ENCODE measurements around the gene BABAM2.
"Not testable (repeated sequence)": the region's sequence is repeated elsewhere in the genome, so short reads cannot be mapped to it uniquely, and the experiment has no call there.

Gene BABAM2

DNA sequence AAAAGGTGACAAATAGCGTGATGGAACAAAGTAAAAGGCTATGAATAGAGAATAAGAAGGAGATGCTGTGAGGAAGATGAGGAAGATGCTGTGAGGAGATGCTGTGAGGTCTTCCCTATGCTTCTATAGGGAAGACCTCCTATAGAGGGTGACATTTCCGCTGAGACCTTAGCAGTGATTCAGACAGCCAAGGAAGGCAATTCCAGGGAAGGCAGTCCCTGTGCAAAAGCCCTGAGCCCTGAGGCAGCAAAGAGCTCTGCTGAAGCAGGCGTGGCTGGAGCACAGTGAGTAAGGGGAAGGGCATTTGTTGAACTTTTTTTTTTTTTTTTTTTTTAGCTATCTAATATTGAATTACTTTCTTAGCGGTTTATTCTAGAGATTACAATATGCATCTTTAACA, 359.5 kb downstream of the BABAM2 start:
- no peak for DNase-seq (ENCODE audit: low read depth)

DNA sequence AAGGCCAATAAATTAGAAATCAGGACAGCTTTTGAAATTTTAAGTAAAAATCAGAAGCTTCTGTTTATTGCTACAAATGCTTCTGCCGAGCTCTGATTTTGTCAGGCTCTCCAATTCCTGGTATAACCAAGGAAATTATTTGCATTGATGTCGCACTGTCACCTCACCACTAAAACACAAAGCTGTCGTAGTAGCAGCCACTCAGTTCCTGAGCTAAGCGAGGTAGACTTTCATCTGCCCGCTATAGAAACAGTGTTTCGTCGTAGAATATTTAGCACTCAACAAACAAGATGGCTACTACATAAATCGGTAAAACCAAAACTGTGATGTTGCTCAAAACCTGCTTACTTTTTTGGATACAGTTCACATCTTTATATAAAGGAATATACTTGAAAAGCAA, 360.8 kb downstream of the BABAM2 start:
- DNase-seq (ENCODE audit: low read depth) = no peak

DNA sequence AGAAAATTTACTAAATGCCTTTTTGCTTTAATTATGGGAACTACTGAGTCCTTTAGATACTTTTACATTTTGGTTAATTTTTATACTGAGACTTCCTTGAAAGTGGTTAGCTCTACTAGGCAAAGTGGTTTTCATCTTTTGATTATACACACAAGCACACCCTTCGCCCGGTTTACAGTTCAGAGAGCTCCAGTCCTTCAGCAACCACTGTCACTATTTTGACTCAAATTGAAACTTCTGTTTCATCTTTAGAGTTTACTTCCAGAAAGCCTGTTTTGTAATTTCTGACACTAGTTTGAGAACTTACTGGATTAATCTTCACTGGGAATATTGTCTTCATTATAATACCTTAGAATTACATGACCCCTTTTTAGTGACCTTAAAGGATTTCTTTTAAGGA, 361.8 kb downstream of the BABAM2 start:
- no peak for DNase-seq (ENCODE audit: low read depth)

DNA sequence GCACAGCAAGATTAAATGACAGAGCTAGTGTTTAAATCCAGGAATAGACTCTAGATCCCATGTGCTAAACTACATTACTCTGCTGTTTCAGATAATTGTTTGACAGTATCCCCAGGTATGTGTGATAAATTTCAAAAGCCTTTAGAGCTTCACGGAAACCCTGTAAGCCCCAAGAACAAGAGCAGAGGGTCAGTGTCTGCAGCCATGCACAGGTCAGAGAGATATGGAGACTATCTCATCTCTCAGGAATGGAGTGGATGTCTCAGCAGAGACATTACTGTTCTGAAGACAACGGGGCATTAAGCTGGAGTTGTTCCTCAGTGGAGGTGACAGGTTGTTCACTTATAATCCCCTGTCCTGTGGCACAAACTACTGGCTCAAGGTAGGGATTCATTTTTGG, 363.0 kb downstream of the BABAM2 start:
- no peak for DNase-seq (ENCODE audit: low read depth)

DNA sequence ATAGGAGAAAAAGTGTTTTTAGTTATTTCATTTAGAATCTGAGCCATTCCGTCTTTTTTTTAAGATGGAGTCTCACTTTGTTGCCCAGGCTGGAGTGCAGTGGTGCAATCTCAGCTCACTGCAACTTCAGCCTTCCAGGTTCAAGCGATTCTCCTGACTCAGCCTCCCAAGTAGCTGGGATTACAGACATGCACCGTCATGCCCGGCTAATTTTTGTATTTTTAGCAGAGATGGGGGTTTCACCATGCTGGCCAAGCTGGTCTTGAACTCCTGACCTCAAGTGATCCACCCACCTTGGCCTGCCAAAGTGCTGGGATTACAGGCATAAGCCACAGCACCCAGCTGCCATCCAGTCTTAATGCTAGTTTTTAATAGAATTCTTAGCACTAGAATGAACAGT, 364.7 kb downstream of the BABAM2 start:
- DNase-seq (ENCODE audit: low read depth) = not testable (repeated sequence)

DNA sequence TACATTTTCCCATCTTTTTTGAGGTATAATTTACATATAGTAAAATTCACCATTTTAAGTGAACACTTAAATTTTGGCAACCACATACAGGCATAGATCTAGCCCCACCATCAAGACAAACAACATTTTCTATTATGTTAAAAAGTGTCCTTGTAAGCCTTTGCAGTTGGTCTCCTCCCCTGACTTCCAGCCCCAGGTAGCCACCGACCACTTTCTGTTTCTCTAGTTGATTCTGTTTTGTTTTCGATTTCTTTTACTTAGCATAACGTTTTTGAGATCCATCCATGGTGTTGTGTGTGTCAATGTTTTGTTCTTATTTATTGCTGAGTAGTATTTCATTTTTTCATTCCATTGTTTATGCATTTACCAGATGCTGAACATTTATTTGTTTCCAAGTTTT, 366.7 kb downstream of the BABAM2 start:
- DNase-seq (ENCODE audit: low read depth) = no peak

DNA sequence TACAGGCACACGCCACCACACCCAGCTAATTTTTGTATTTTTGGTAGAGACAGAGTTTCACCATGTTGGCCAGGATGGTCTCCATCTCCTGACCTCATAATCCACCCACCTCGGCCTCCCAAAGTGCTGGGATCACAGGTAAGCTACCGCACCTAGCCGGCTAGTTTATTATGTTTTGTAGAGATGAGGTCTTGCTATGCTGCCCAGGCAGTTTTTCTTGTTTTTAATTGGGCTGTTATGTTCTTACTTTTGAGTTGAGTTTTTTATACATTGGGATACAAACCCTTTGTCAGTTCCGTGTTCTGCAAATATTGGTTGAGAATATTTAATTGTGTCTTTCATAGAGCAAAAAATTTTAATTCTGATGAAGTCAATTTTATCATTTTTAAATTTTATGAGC, 368.7 kb downstream of the BABAM2 start:
- DNase-seq (ENCODE audit: low read depth) = not testable (repeated sequence)

DNA sequence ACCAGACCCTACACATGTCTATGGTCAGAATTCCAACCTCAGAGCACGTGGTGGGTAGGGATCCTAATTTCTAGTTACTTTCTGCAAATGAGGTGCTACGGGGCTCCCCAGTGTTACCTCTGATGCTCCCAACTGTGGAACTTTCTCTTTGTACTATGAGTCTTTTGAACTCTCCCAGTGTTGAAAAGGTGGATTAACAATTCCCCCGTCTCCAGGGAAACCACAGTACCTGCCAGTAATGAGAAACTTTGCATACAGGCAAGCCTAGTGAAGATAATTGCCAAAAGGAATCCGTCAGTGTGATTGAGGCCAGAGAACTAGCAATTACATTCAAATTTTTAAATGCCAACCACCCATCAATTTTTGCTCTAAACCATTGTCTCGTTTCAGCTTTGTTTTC, 373.2 kb downstream of the BABAM2 start:
- DNase-seq (ENCODE audit: low read depth) = no peak

DNA sequence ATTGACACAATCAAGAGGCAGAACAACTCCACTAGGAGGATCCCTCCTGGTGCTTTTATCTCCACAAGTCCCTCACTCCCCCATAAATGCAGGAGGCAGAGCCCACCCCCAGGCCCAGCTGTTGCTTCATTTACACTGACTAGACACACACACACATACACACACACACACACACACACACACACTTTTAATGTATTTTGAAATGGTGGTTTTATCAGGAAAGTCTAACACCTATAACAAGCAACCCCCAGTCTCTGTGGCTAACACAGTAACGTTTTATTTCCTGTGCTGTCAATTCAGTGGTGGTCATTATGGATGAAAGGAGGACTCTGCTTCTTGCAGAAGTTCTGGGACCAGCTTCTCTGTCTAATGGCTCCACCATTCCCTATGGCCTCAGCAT, 376.8 kb downstream of the BABAM2 start:
- DNase-seq (ENCODE audit: low read depth) = no peak

DNA sequence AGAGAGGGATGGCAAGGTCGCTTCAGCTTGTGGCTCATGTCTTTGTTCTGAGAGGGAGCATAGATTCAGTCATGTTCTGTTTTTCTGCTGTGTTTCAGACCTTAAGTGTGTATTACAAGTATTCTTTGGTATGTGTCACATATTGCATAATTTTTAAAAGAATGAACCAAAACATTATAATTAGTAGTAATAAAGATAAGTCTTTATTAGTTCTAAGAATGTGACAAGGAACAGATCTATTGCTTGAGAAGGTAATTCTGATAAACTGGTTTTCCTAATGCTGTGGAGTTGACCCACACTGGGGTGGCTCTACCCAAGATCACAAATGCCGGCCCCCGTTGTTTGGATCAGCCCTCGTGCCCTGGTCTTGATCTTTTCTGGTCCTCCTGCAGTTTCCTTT, 377.9 kb downstream of the BABAM2 start:
- DNase-seq (ENCODE audit: low read depth) = no peak

DNA sequence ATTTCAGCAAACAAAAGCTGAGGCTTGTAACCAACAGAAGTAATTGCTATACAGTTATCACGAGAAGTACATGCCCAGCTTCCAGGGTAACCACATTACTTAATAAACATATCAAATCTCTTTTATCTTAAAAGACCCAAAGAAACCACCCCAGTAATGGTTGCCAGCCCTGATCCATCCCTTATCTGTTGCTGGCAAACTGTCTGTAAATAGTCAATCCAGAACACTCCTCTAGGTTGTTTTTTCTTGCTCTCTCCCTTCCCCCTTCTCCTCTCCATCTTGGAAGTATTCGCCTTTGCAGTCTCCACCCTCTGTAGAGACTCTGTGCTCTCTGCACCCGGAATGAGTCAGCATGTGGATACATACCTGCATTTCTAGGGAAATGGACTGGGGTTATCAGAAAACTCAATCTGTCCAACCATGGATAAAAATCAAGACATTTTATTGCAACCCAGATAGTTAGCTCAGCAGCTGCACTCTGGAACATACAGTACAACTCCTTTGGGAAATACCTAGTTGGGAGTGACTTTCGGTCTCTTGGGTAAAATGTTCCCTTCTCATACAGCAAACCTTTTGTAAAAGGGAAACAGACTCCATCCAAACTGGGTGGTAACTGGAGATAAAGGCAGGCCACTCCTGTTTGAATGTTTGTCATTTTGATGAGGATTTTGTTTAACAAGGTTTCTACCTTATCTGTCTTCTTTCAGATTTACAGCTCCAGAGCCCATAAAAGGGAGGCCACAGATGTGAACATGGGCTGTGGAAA, 378.7 kb downstream of the BABAM2 start:
- DNase-seq (ENCODE audit: low read depth) = no peak

DNA sequence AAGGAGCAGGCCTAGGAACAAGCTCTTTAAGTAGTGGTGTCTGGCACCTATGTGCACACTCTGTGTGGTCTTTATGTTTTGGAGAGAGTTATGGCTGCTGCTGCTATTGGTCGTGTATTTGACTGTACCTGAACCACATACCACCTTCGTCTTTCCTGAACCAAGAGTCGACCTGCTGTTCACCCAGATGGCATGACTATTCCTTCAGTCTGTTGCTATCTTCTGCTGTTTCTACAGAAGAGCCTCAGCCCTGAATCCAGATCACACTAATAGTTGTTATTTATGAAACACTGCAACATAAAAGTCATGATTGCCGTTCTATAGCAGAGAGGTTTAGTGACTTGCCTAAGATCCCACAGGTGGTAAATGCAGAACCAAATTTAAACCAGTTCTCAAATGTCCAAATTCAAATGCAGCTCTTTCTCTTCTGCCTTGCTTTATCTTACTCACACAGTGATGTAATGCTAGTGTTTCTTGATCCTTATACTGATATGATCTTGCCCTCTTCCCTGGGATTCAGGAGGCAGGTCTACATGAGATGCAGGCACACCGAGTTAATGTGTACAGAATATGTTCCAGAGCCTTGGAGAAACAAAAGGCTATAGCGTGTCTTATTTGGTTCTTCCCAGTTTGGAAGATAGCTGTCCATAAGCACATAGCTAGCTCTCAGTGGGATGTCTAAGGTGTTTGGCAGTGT, 380.1 kb downstream of the BABAM2 start:
- DNase-seq (ENCODE audit: low read depth) = no peak

DNA sequence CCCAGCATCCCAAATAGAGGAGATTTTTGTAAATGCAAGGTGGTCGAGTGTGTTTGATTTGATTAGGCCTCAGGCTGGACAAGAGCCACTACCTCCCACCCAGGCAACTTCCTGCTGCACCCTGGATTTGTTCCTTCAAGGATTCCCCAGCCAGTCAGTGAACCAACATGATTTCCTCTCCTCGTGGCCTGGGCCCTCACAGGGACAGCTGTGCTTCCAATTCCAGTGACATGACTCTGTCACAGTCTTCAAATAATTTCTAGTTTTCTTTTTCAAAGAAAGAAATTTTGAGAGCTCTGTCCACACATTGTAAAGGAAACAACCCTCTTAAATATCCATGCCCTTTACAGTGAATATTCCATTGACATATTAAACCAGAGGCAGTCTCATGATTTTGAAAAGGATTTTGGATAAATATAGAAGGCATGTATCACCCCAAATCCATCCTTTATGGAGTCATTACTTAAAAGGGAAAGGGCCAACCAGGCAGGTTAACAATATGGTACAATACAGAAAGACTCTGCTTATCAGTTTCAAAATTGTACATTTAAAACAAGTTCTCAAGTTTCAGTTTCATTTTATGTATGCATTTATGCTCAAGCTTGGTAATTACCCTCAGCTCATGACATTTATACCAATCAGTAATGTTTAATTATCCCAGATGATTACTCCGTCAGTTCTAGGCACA, 380.8 kb downstream of the BABAM2 start:
- no peak for DNase-seq (ENCODE audit: low read depth)

DNA sequence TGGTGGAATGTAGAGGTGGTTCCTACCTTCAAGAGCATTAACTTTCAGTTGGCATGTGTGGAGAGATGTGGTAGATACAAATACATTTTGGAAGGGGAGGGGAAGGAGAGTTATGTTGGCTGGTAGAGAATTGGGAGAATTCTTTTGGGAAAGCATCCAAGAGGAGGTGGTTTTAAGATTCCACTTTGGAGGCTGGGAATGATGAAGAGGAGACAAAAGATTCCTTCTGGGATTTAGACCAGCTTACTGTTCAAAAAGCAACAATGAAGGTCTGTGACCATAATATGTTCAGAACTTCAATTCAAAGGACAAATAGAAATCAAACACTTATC, 381.4 kb downstream of the BABAM2 start:
- no peak for DNase-seq (ENCODE audit: low read depth)

DNA sequence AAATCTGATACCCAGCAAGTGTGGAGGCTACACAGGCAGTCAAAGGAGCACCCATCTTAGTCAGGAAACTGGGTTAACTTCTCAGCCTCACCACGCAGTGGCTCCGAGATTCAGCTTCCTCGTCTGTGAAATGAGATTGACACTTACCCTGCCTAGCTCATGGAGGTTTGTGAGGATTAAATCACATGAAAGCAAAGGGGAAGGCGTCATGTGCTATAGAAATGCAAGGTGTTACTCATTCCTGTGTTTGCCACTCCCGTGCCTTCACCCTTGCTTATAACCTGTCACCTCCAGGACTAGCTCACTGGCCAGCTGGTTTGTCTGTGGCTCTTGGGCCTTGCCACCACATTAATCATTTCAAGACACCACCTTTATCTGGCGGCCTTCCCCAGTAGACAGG, 383.2 kb downstream of the BABAM2 start:
- no peak for DNase-seq (ENCODE audit: low read depth)

DNA sequence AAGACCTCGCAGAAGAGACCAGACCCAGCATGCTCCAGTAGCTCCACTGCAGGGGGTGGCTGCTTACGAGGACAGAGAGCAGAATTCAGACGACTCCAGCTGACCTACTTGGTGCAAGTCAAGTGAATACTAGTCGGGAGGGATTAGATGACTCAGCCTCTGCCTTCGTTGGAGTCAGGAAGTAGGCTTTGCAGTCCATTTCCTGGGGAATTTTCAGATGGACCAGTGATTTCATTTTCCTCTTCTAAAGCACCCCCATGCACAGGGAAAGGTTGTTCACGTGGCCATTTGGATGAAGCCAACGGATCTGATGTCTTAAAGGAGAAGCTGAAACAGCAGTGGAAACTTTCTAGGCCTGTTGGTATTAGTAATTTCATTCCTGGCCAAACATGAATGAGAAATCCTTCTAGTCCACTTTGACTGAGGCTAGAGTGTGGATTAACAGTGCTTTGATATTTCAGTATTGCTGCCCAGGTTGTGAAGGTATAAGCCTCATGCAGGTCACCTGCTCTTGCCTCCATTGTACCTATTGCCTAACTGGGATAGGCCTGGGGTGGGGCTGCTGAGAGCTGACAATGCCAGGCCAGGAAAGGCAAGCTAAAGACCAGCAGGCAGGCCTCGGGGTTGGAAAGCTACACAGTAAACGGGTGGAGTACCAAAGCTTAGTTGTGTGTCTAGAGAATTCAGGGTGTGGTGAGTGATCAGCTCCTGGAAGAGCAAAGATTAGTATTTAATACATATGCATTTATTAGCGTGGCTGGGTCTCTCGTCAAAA, 384.6 kb downstream of the BABAM2 start:
- DNase-seq (ENCODE audit: low read depth) = peak; percentile 67

DNA sequence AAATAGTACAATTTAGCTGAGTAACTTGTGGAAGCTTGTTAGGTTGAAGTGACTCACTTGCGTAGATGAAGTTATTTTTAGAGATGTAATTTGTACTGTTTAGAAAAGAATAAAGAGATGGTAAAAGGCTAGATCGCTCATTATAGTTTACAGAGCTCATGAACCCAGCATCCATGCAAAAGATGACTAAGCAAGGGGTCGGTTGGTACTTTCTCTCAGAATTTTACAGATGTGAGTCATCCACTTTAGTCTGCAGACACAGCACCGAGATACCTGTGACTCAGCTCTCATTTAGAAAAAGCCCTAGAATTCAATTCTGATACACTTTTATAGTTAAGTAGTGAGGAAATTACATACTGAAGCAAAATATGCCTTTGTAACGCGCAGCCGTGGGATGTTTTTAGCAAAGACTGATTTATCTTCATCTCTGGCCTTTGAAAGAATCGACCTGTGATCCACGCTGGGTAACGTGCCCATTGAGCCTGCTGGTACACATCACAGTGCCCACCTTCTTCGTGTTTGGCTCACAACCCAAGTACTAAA, 385.6 kb downstream of the BABAM2 start:
- peak; percentile 98 for DNase-seq (ENCODE audit: low read depth)

DNA sequence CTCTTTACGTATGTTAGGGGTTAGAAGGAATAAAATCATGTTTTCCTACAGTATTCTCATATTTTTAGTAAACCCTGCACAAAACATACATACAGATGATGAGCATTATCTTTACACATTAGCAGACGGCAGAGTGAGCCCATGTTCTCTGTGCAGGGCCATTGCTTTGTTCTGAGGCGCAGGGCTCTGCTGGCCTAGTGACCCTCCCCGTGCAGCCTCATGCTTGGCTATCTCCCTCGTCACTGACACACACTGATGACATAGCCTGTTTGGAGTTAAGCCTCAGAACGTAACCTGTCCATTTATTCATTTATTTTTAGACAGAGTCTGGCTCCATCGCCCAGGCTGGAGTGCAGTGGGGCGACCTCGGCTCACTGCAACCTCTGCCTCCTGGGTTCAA, 386.3 kb downstream of the BABAM2 start:
- no peak for DNase-seq (ENCODE audit: low read depth)

DNA sequence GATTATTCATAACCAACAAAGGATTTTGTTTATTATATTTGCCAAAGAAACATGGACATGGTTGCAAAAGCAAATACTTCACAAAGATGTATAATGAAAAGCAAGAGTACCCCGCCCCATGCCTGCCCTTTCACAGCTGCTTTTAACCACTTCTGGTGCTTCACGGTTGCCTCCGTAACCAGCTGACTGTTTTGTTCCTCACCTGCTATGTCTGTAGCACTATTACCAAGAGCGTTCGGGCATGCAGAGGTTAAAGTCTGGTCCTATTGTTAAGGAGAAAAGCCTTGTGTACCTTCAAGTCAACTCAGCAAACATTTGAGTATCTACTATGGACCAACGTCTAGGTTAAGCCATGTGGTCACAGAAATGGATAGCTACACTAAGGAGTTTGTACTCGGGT, 386.9 kb downstream of the BABAM2 start:
- DNase-seq (ENCODE audit: low read depth) = no peak

DNA sequence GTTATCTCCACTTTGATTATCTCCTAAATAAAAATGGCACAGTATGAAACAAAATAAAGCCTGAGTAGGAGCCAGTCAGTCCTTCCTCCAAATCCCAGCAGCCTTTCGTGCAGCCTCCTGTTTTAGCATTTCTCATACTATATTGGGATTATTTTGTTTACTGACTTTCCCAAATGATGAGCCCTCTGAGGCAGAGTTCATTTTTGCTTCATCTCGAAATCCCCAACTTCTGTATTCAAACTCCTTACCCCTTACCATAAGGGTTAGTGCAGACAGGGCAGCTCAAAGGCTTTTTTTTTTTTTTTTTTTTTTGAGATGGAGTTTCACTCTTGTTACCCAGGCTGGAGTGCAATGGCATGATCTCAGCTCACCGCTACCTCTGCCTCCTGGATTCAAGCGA, 388.8 kb downstream of the BABAM2 start:
- no peak for DNase-seq (ENCODE audit: low read depth)

DNA sequence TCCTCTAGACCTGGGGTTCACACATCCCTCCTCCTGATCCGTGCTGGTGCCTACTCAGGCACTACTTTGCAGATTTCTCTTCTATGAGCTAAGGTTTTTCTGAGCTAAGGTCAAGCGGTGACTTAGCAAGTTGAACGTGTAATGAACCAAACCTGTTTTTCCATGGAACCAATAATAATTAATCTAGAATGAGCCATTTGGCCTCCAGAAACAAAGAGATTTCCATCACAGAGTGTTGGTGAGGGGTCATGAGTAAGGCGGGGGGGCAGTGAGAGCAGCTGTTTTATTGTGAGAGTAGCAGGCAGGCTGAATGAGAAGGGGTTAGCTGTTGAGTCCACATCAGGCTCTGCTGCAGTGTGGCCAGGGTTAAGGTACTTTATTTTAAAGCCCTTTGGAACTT, 390.1 kb downstream of the BABAM2 start:
- no peak for DNase-seq (ENCODE audit: low read depth)

DNA sequence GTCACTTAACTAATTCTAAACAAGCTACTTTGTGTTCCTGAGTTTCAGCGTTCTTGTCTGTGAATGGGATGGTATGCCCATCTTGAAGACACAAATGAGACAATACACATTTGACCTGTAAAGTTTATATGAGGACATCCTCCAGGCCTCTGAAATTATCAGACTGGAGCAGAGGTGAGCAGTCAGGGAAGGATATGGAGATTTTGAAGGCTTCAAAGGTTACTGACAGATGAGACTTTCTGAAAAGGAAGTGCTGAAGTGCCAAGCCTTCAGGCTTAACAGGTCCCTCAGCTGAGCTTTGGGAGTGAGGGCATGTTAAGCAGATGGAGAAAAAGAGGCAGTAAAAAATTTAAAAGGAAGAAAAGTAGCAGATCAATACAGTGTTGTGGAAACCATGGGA, 391.2 kb downstream of the BABAM2 start:
- DNase-seq (ENCODE audit: low read depth) = no peak
